Right lobe of liver (tissue), 6 donors: ENCODE data around the gene MTUS2. TPM values are rescaled to one million over a fixed set of nuclear protein-coding genes. Genes with fewer than 3 reads are reported as not detected.
A peak's percentile ranks its signal among the peaks of the same experiment; 100 is the strongest.

Experiments
- ATAC-seq, 4 donors: fragments of 200-7000 bp; cut with Tn5 transposase; one replicate each; pipeline ENCODE4 v1.9.1; 2020; ENCODE audit warnings: mild to moderate bottlenecking in 4 of 4, moderate library complexity in 4 of 4
- DNase-seq, 3 donors: peaks; one replicate each; pipeline ENCODE4 v3.0.0-alpha.2; 2020
- H3K27ac ChIP-seq, 3 donors: fragments of 200-600 bp; one replicate each; pipeline ENCODE4 v1.8.0; 2022
- H3K27me3 ChIP-seq, 2 donors: fragments of 200-600 bp; one replicate each; pipeline ENCODE4 v1.8.0; 2022
- H3K36me3 ChIP-seq, 4 donors: fragments of 200-600 bp; sonication (generic) in 1 of 4; one replicate each; pipeline versions ENCODE4 v1.5.1 to v1.8.0; 2017 to 2022; ENCODE audit warnings: control low read depth in 1 of 4
- H3K4me1 ChIP-seq, 4 donors: fragments of 200-600 bp; sonication (generic) in 1 of 4; one replicate each; pipeline versions ENCODE4 v1.5.1 to v1.8.0; 2017 to 2022; ENCODE audit warnings: control low read depth in 1 of 4
- H3K4me3 ChIP-seq, 3 donors: fragments of 200-600 bp; one replicate each; pipeline ENCODE4 v1.8.0; 2022
- H3K9me3 ChIP-seq, 4 donors: fragments of 200-600 bp; sonication (generic) in 1 of 4; one replicate each; pipeline versions ENCODE4 v1.5.1 to v1.8.0; 2017 to 2022; ENCODE audit warnings: control low read depth in 1 of 4
- CTCF ChIP-seq, 4 donors: fragments of 200-600 bp in 3 of 4; fragments of 450-650 bp in 1 of 4; IDR thresholded peaks; one replicate each; pipeline versions ENCODE4 v1.5.1 to v1.8.0; 2016 to 2022; ENCODE audit warnings: antibody characterized with exemption in 4 of 4, mild to moderate bottlenecking in 2 of 4
- POLR2A ChIP-seq: fragments of 450-650 bp; IDR thresholded peaks from one replicate; pipeline ENCODE4 v1.6.1; 2017; ENCODE audit warnings: antibody characterized with exemption, mild to moderate bottlenecking
- WGBS: methylation state at CpG from one replicate; pipeline ENCODE4 v1.1.6; 2018; ENCODE audit warnings: low coverage, low lambda C conversion rate; ENCODE audit not compliant: insufficient coverage; ENCODE audit errors: missing lambda C conversion rate; 5-methylcytosine and 5-hydroxymethylcytosine counted together
- intact Hi-C, 2 donors: fragments of 100-400 bp; cut with DNase I; formaldehyde crosslinking; loops; one replicate each; pipeline versions ENCODE4 v1.11.2 to v1.14.1; 2022
- total RNA-seq, 6 experiments: library from RNA; depleted of rRNA in 2 of 6; stranded (reverse); fragments of >200 nt in 2 of 6; fragmentation: NEBNext Ultra II Directional in 3 of 6; extraction: Animal tissue kit (Norgen Biotek cat#: 25700) in 3 of 6; gene quantifications; one replicate each; pipeline versions ENCODE4 v1.1.0 to v1.2.4, GENCODE V29; 2016 to 2023
- donor health status: DM: no; HTN: yes; CAD: no.
- donor health status: DM: no; HTN: no; CAD: no.
- donor health status: DM: no; HTN: no; CAD: no.
- donor health status: DM: no; HTN: yes; CAD: no.
- donor health status: DM: no; HTN: yes; CAD: no.

MTUS2 gene
- total RNA-seq, 6 experiments from 2014 or later = 0.15 to 2.2 (median 0.98) TPM

GRCh38 chr13:29136341-29136740, 316.2 kb downstream of the MTUS2 start:
- Histone ChIP-seq H3K27me3 (no peaks in the 10 kb centered on the region), H3K27ac (peak overlapping the region; percentile 79 to 82 (median 82)), H3K4me3 (no peak overlapping the region), H3K4me1 (peaks cover 0 to 37% (median 7%) of the 10 kb centered on the region in 4 donors), H3K36me3 (no peaks in the 10 kb centered on the region), H3K9me3 (no peaks in the 10 kb centered on the region)
- ATAC-seq (peak; percentile 83 to 94 (median 91)), DNase-seq (peak; percentile 60 to 82 (median 62))
- intact Hi-C loops = no loop called here
- TF ChIP-seq CTCF (IDR thresholded peaks at IDR 0.05) = no peak
- peak; percentile 83 for TF ChIP-seq POLR2A
- WGBS = 15% methylated on average over 2 of the region's 2 CpGs

GRCh38 chr13:29137016-29137415, 316.9 kb downstream of the MTUS2 start:
- WGBS = 67% methylated on average over 1 of the region's 1 CpG
- Histone ChIP-seq H3K9me3 (no peaks in the 10 kb centered on the region), H3K27ac (peak overlapping the region; percentile 79 to 82 (median 82)), H3K4me3 (no peak overlapping the region), H3K27me3 (no peaks in the 10 kb centered on the region), H3K4me1 (peaks cover 0 to 30% (median 4%) of the 10 kb centered on the region in 4 donors), H3K36me3 (no peaks in the 10 kb centered on the region)
- no peak for TF ChIP-seq POLR2A
- TF ChIP-seq CTCF (IDR thresholded peaks at IDR 0.05) = no peak
- intact Hi-C loops = no loop called here
- ATAC-seq = no peak
- no peak for DNase-seq

DNA sequence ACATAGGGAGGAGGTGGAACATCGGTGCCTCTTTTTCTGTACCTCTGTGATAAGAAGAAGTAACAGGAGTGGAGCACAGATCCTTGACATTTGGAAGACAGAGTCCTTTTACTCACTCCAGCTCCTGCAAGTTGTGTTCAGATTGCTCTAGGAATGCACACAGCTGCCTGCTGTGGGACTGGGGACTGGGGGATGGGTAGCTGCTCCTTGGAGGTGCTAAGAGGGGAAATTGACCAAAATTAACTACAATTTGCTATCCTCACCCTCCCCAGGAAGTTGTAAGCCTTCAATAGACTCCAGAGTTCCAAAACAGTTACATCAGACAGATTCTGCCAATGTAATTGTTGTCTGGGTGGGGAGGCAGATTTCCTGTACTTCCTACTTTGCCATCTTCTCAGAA, 317.9 kb downstream of the MTUS2 start:
- ATAC-seq = no peak
- no peak for DNase-seq
- WGBS = 67% methylated on average over 1 of the region's 1 CpG
- H3K4me3 ChIP-seq = no peak overlapping the region
- no peak overlapping the region for H3K27ac ChIP-seq
- H3K36me3 ChIP-seq = no peaks in the 10 kb centered on the region
- H3K27me3 ChIP-seq = no peaks in the 10 kb centered on the region
- no peaks in the 10 kb centered on the region for H3K9me3 ChIP-seq
- intact Hi-C loops = no loop called here
- peaks cover 0 to 22% (median 0%) of the 10 kb centered on the region in 4 donors for H3K4me1 ChIP-seq
- TF ChIP-seq CTCF (IDR thresholded peaks at IDR 0.05) (no peak), POLR2A (no peak)

- TF ChIP-seq CTCF (IDR thresholded peaks at IDR 0.05) (no peak), POLR2A (no peak)
- intact Hi-C loops = no loop called here
- ATAC-seq (peak in 1 of 4 donors; percentile 32), DNase-seq (no peak)
- no peaks in the 10 kb centered on the region for H3K27me3 ChIP-seq
- H3K36me3 ChIP-seq = no peaks in the 10 kb centered on the region
- 5% methylated on average over 4 of the region's 4 CpGs for WGBS
- no peak overlapping the region for H3K27ac ChIP-seq
- H3K9me3 ChIP-seq = no peaks in the 10 kb centered on the region
- H3K4me3 ChIP-seq = no peak overlapping the region
- peaks cover 0 to 15% (median 0%) of the 10 kb centered on the region in 4 donors for H3K4me1 ChIP-seq
Observed at GRCh38 chr13:29140277-29140676, 320.1 kb downstream of the MTUS2 start.

- ATAC-seq (peak in 3 of 4 donors; percentile 46 to 70 (median 60)), DNase-seq (no peak)
- Histone ChIP-seq H3K9me3 (no peaks in the 10 kb centered on the region), H3K36me3 (no peaks in the 10 kb centered on the region), H3K27me3 (no peaks in the 10 kb centered on the region), H3K4me1 (no peaks in the 10 kb centered on the region), H3K27ac (no peak overlapping the region), H3K4me3 (no peak overlapping the region)
- TF ChIP-seq CTCF (IDR thresholded peaks at IDR 0.05) = no peak
- TF ChIP-seq POLR2A = no peak
- intact Hi-C loops = no loop called here
- 31% methylated on average over 1 of the region's 1 CpG for WGBS
Observed at GRCh38 chr13:29143847-29144246, 323.7 kb downstream of the MTUS2 start.
